ENCODE results near the gene FOS.

Gene FOS

GRCh38 chr14:75252254-75252837, 26.3 kb upstream of the FOS start:
- no peak overlapping the region for H3K4me3 ChIP-seq (ENCODE audit: low read depth in 1 of 2, low read length in 1 of 2)
- H3K36me3 ChIP-seq: no peaks in the 10 kb centered on the region
- H3K9me3 ChIP-seq: no peaks in the 10 kb centered on the region
- H3K4me1 ChIP-seq (ENCODE audit: control insufficient read depth in 1 of 2, insufficient read depth in 1 of 2, low read depth in 1 of 2, low read length in 1 of 2): peaks cover 15 to 16% of the 10 kb centered on the region in 2 experiments
- no peaks in the 10 kb centered on the region for H3K27me3 ChIP-seq
- TF ChIP-seq, protein P1, sequence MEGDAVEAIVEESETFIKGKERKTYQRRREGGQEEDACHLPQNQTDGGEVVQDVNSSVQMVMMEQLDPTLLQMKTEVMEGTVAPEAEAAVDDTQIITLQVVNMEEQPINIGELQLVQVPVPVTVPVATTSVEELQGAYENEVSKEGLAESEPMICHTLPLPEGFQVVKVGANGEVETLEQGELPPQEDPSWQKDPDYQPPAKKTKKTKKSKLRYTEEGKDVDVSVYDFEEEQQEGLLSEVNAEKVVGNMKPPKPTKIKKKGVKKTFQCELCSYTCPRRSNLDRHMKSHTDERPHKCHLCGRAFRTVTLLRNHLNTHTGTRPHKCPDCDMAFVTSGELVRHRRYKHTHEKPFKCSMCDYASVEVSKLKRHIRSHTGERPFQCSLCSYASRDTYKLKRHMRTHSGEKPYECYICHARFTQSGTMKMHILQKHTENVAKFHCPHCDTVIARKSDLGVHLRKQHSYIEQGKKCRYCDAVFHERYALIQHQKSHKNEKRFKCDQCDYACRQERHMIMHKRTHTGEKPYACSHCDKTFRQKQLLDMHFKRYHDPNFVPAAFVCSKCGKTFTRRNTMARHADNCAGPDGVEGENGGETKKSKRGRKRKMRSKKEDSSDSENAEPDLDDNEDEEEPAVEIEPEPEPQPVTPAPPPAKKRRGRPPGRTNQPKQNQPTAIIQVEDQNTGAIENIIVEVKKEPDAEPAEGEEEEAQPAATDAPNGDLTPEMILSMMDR (IDR thresholded peaks at IDR 0.05): no peak
- H3K27ac ChIP-seq: peak overlapping the region; percentile 41

GRCh38 chr14:75254381-75254822, 24.2 kb upstream of the FOS start:
- Histone ChIP-seq H3K36me3 (no peaks in the 10 kb centered on the region), H3K27ac (peak overlapping the region; percentile 16), H3K4me1 (ENCODE audit: control insufficient read depth in 1 of 2, insufficient read depth in 1 of 2, low read depth in 1 of 2, low read length in 1 of 2) (peaks cover 27 to 28% of the 10 kb centered on the region in 2 experiments)

GRCh38 chr14:75254901-75255584, 23.6 kb upstream of the FOS start:
- TF ChIP-seq, protein P1 (IDR thresholded peaks at IDR 0.05): no peak
- Histone ChIP-seq H3K36me3 (no peaks in the 10 kb centered on the region), H3K27ac (peak overlapping the region; percentile 30), H3K9me3 (no peaks in the 10 kb centered on the region), H3K27me3 (no peaks in the 10 kb centered on the region), H3K4me3 (ENCODE audit: low read depth in 1 of 2, low read length in 1 of 2) (no peak overlapping the region), H3K4me1 (ENCODE audit: control insufficient read depth in 1 of 2, insufficient read depth in 1 of 2, low read depth in 1 of 2, low read length in 1 of 2) (peaks cover 32 to 34% of the 10 kb centered on the region in 2 experiments)

More at GRCh38 chr14:75254381-75254822, 24.2 kb upstream of the FOS start:
- Histone ChIP-seq H3K4me3 (ENCODE audit: low read depth in 1 of 2, low read length in 1 of 2) (no peak overlapping the region), H3K27me3 (no peaks in the 10 kb centered on the region), H3K9me3 (no peaks in the 10 kb centered on the region)
- TF ChIP-seq, protein P1 (IDR thresholded peaks at IDR 0.05): no peak

- Histone ChIP-seq H3K27me3 (no peaks in the 10 kb centered on the region), H3K27ac (peak overlapping the region; percentile 96), H3K36me3 (no peaks in the 10 kb centered on the region), H3K4me3 (ENCODE audit: low read depth in 1 of 2, low read length in 1 of 2) (peak overlapping the region; percentile 60 to 83), H3K9me3 (no peaks in the 10 kb centered on the region), H3K4me1 (ENCODE audit: control insufficient read depth in 1 of 2, insufficient read depth in 1 of 2, low read depth in 1 of 2, low read length in 1 of 2) (peaks cover 40 to 52% of the 10 kb centered on the region in 2 experiments)
- TF ChIP-seq, protein P1 (IDR thresholded peaks at IDR 0.05): no peak
Measured at GRCh38 chr14:75258079-75258802, 20.4 kb upstream of the FOS start.

DNA sequence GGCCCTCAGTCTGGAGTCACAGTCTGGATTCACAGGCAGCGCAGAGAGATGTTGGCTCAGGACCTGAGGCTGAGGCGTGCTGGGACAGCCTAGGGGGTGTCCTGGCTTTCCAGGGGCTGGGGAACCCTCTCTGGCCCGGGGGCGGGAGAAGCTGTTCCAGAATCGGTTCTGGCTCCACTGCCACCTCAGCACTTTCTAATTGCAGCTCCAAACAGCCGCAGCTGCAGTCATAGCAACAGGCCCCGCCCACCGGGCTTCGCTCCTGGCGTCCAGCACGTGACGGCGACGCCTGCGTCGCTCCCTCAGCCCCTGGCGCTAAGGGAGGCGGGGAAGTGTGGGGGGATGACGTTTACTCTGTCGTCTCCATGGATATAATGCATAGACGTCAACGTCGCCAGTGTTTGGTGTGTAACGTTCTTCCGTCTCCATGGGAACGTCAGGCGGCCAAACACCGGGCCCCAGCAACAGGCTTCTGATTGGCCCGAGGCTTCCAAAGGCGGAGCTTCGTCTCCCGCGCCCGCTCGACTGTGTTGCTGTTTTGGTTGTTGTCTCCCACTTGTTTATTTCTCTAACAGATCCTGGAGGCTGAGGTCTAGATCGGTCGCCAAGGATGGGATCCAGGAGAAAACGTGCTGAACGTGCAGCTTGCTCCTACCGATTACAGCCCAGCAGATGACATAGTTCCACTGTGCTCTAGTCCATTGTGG, 19.7 kb upstream of the FOS start:
- H3K27ac ChIP-seq: peak overlapping the region; percentile 96
- H3K27me3 ChIP-seq: no peaks in the 10 kb centered on the region
- H3K4me3 ChIP-seq (ENCODE audit: low read depth in 1 of 2, low read length in 1 of 2): peak overlapping the region; percentile 60 to 83
- H3K9me3 ChIP-seq: no peaks in the 10 kb centered on the region
- no peaks in the 10 kb centered on the region for H3K36me3 ChIP-seq
- TF ChIP-seq, protein P1 (IDR thresholded peaks at IDR 0.05): no peak
- H3K4me1 ChIP-seq (ENCODE audit: control insufficient read depth in 1 of 2, insufficient read depth in 1 of 2, low read depth in 1 of 2, low read length in 1 of 2): peaks cover 40 to 52% of the 10 kb centered on the region in 2 experiments

Measured in neutrophil (primary cell).